Panc1 (cell line): ENCODE measurements around the gene SORBS1. TPM values are rescaled to one million over a fixed set of nuclear protein-coding genes. Genes with fewer than 3 reads are reported as not detected.

Experiments
- ATAC-seq: fragments of 200-7000 bp; cut with Tn5 transposase; 2 replicates; pipeline ENCODE4 v1.9.1; 2020; ENCODE audit warnings: mild to moderate bottlenecking, moderate library complexity
- BruUV-seq: library from RNA; stranded (reverse); fragments of 400-500 nt; replicated peaks from 2 replicates; lab custom pipeline; 2021; lab: Mats Ljungman, UMichigan
- CTCF ChIA-PET: fragments of 300-600 bp; sonication (Branson Sonifier 250); formaldehyde crosslinking; loops from one replicate; lab custom pipeline; 2022; ENCODE audit warnings: antibody characterized with exemption; lab: Charles Lee
- POLR2A ChIA-PET: fragments of 300-600 bp; sonication (Branson Sonifier 250); formaldehyde crosslinking; loops from one replicate; lab custom pipeline; 2022; ENCODE audit warnings: antibody characterized with exemption; lab: Charles Lee
- DNase-seq: peaks from one replicate; pipeline ENCODE4 v3.0.0-alpha.2; 2010; ENCODE audit warnings: low read depth, low spot score
- H3K27ac ChIP-seq: 2 replicates; pipeline ENCODE4 v1.5.1; 2011; ENCODE audit warnings: mild to moderate bottlenecking, low read length, inconsistent platforms
- H3K27me3 ChIP-seq: fragments of 200-500 bp; sonication (Bioruptor generic); 2 replicates; pipeline ENCODE4 v1.6.0; 2014; ENCODE audit warnings: low read length, inconsistent platforms; ENCODE audit not compliant: control insufficient read depth, insufficient read depth
- H3K36me3 ChIP-seq: fragments of 200-500 bp; sonication (Bioruptor generic); 2 replicates; pipeline ENCODE4 v1.5.1; 2014; ENCODE audit warnings: inconsistent platforms, mild to moderate bottlenecking, low read length, moderate library complexity; ENCODE audit not compliant: control insufficient read depth, insufficient read depth
- H3K4me1 ChIP-seq: 2 replicates; pipeline ENCODE4 v1.5.1; 2011; ENCODE audit warnings: inconsistent platforms, mild to moderate bottlenecking, low read length, moderate library complexity; ENCODE audit not compliant: control insufficient read depth, insufficient read depth
- H3K4me3 ChIP-seq, 2 experiments: 2 replicates each; pipeline ENCODE4 v1.5.1; 2011 to 2012; ENCODE audit warnings: low read depth in 2 of 2, low read length in 2 of 2, mild to moderate bottlenecking in 2 of 2, inconsistent platforms in 1 of 2, moderate library complexity in 1 of 2
- H3K9me3 ChIP-seq: fragments of 200-500 bp; sonication (Bioruptor generic); 2 replicates; pipeline ENCODE4 v1.5.1; 2014; ENCODE audit warnings: low read depth, mild to moderate bottlenecking, inconsistent platforms, low read length, moderate library complexity; ENCODE audit not compliant: control insufficient read depth, insufficient read depth
- CTCF ChIP-seq: fragments of 450-650 bp; IDR thresholded peaks from 2 replicates; pipeline ENCODE4 v1.5.1; 2017; ENCODE audit warnings: mild to moderate bottlenecking
- POLR2AphosphoS5 ChIP-seq: IDR thresholded peaks from 2 replicates; pipeline ENCODE4 v1.6.1; 2012; ENCODE audit warnings: mild to moderate bottlenecking, low read depth, low read length, moderate library complexity
- REST ChIP-seq, 2 experiments: IDR thresholded peaks; 2 replicates each; pipeline ENCODE4 v1.6.1; 2011 to 2012; ENCODE audit warnings: low read depth in 2 of 2, control low read depth in 1 of 2, low read length in 1 of 2, mild to moderate bottlenecking in 1 of 2, moderate library complexity in 1 of 2; ENCODE audit not compliant: insufficient read depth in 1 of 2
- SIN3A ChIP-seq: IDR thresholded peaks from 2 replicates; pipeline ENCODE4 v1.6.1; 2012; ENCODE audit warnings: low read depth, mild to moderate bottlenecking, low read length, moderate library complexity, borderline replicate concordance; ENCODE audit not compliant: insufficient read depth
- TCF7L2 ChIP-seq: IDR thresholded peaks from 2 replicates; pipeline ENCODE4 v1.6.1; 2011; ENCODE audit warnings: mild to moderate bottlenecking, low read depth, low read length, inconsistent platforms
- in situ Hi-C: cut with HindIII; loops from 2 replicates; pipeline ENCODE4 v1.10.0; 2016; ENCODE audit warnings: low sequenced_read_pairs, low pct_unique_long_range_greater_than_20kb
- intact Hi-C: fragments of 100-400 bp; cut with micrococcal nuclease; formaldehyde crosslinking; loops from one replicate; pipeline ENCODE4 v1.10.0; 2022; ENCODE audit not compliant: unreplicated experiment
- total RNA-seq: library from RNA; stranded (reverse); gene quantifications from one replicate; pipeline ENCODE4 v1.2.1, GENCODE V29; 2021; ENCODE audit not compliant: unreplicated experiment

SORBS1 gene
- total RNA-seq, 1 experiment from 2014 or later = 29.4 TPM

GRCh38 chr10:95422233-95422632 lies 138.9 kb downstream of the SORBS1 start:
- no TSS peak for BruUV-seq
- Histone ChIP-seq H3K36me3 (no peaks in the 10 kb centered on the region), H3K4me1 (no peaks in the 10 kb centered on the region), H3K4me3 (no peak overlapping the region), H3K9me3 (no peaks in the 10 kb centered on the region), H3K27ac (no peak overlapping the region), H3K27me3 (no peaks in the 10 kb centered on the region)
- ChIA-PET POLR2A (no interaction called here), CTCF (no interaction called here)
- DNase-seq = no peak
- no peak for ATAC-seq
- no peak for TF ChIP-seq TCF7L2
- TF ChIP-seq REST (IDR thresholded peaks at IDR 0.05; ENCODE audit: insufficient read depth in 1 of 2, low read depth in 2 of 2, low read length in 1 of 2) = no peak
- no peak for TF ChIP-seq SIN3A
- no peak for TF ChIP-seq CTCF
- no peak for TF ChIP-seq POLR2AphosphoS5
- in situ Hi-C loops (no loop called here), intact Hi-C loops (no loop called here)

- Histone ChIP-seq H3K9me3 (no peaks in the 10 kb centered on the region), H3K36me3 (no peaks in the 10 kb centered on the region), H3K27ac (no peak overlapping the region), H3K27me3 (no peaks in the 10 kb centered on the region), H3K4me3 (no peak overlapping the region), H3K4me1 (no peaks in the 10 kb centered on the region)
- in situ Hi-C loops = no loop called here
- peak; percentile 19; the same call in 1 of the 2 replicates for ATAC-seq
- ChIA-PET CTCF (no interaction called here), POLR2A (no interaction called here)
- intact Hi-C loops = no loop called here
- BruUV-seq = no TSS peak
- no peak for TF ChIP-seq TCF7L2
- no peak for TF ChIP-seq CTCF
- TF ChIP-seq POLR2AphosphoS5 = no peak
- no peak for TF ChIP-seq REST (IDR thresholded peaks at IDR 0.05; ENCODE audit: insufficient read depth in 1 of 2, low read depth in 2 of 2, low read length in 1 of 2)
- no peak for TF ChIP-seq SIN3A
- no peak for DNase-seq
Measured at GRCh38 chr10:95421782-95422181, 139.4 kb downstream of the SORBS1 start.
